Activated CD8-positive, alpha-beta memory T cell treated with anti-CD3 and anti-CD28 coated beads, Interleukin-2, amount 50 U/mL, for 1 hour (primary cell): ENCODE results near the gene STX10.
"Not testable (repeated sequence)": the region's sequence is repeated elsewhere in the genome, so short reads cannot be mapped to it uniquely, and the experiment has no call there.

Source experiments
- DNase-seq: peaks from one replicate; pipeline ENCODE4 v3.0.0-alpha.2; 2020; ENCODE audit errors: extremely low read depth

Gene STX10

DNA sequence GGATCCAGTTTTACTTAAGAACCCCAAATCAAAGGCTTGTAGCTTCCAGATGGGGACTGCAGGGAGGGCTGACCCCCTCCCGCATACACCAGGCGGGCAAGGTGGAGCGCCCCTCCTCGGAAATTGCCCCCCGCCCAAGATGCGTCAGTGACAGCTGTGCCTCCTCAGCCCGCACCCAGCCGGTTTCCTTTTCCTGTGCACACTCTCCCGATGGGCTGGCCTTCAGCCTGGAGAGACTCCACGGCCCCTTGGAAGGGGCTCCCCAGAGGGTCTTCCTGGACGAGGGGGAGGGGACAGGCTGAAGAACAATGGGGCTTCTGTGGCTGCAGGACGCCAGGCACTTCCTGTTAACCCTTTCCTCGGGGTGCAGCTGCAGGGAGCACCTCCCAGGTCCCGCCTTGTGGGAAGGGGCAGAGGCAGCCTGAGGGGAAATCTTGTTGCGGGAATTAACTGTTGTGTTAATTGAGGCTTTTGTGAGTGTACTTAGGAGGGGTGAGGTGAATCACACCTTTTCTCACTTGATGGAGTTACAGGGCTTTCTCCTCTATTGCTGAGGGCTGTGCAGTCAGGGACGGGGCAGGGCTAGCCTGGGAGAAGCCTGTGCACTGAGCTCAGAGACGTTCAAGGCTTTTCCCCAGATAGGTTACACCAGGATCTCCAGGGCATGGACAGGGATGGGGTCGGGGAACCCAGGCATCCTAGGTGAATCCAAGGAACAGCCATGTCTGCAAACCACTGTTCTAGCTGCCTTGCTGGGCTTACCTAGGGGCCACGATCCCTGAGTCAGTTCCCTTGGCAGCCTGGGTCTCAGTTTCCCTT is 14.4 kb upstream of the STX10 start:
- no peak for DNase-seq

DNA sequence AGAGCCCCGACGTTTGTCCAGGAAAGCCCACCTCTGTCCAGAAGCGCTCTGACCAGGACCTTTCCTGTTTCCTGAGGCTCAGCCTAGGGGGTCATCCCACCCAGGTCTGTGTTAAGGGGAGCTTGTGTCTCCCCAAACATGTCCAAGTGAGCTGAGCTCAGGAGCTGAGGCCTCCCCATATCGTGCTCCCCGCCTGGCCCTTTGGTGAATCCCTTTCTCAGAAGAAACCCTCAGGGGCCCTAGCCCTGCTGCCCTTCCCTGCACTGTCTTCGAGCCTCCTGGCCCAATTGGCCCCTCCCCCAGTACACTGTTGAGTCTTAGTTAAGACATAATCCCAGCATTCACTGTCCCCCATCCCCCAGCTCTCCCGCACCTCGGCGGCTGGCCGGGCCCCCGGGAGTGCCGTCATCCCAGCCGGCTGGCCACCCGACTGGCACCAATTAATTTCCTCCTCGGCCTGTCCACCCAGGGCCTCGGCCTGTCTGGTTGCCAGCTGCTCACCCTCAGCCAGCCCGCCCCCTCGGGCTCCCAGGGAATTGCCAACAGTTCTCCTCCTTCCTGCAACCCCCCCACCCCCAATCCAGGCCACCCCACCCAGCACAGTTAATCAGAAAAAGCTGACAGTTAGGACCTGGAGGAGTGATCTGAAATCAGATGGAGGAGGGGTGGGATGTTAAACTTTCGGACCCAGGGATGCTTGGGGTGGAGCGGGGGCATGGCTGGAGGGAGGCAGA is 13.6 kb upstream of the STX10 start:
- no peak for DNase-seq

DNA sequence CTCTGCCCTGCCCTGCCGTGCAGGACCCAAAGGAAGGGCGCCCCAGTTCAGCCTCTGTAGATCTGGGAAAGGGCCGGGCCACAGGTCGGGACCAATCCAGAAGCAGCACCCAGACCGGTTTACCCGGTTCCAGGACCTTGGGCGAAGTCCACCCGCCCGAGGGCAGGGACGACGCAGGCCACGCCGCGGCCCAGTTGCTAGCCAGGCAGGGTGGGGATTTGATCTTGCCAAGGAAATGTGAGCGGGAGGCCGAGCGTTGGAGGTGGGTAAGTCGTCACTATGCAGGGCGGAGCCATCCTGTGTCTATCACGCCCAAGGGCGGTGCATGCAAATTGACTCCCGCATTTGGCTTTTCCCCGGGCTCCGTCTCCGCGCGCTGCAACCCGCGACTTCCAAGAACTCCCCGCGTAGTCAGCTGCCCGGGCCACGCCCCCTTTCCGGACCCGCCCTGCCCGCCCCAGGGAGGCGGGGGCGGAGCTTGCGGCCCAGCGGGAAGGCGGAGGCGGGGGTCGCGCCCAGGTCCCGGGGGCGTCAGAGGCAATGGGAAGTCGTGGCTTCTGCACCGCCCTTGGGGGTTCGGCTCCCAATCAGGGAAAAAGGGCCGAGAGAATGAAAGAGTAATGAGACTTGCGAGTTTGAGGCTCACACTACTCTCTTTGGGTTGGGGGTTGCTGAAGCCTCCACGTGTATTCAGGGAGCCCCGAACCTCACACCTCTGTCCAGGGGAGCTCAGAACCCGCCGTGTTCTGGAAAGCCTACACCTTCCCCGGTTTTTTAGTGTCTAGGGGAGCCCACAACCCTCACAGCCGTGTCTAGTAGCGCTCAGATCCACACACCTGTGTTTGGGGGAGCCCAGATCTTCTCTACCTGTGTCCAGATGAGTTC is 12.8 kb upstream of the STX10 start:
- DNase-seq = peak; percentile 65

DNA sequence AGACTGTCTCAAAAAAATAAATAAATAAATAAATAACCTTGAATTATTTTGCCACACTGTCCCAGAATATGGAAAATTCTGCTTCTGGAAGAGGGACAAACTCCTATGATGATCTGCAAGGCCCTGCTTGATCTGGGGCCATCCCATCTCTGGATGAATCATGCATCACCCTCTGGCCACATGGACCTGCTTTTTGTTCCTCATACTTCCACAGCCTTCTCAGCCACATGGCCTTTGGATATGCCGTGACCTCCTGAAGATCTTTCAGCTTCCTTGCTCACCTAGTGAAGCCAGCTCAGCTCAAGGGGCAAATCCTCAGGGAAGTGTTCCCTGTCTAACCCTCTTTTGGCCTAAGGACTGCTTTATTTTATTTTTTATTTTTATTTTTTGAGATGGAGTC is 10.4 kb upstream of the STX10 start:
- no peak for DNase-seq

GRCh38 chr19:13159713-13160112 is 9.5 kb upstream of the STX10 start:
- DNase-seq = no peak

DNA sequence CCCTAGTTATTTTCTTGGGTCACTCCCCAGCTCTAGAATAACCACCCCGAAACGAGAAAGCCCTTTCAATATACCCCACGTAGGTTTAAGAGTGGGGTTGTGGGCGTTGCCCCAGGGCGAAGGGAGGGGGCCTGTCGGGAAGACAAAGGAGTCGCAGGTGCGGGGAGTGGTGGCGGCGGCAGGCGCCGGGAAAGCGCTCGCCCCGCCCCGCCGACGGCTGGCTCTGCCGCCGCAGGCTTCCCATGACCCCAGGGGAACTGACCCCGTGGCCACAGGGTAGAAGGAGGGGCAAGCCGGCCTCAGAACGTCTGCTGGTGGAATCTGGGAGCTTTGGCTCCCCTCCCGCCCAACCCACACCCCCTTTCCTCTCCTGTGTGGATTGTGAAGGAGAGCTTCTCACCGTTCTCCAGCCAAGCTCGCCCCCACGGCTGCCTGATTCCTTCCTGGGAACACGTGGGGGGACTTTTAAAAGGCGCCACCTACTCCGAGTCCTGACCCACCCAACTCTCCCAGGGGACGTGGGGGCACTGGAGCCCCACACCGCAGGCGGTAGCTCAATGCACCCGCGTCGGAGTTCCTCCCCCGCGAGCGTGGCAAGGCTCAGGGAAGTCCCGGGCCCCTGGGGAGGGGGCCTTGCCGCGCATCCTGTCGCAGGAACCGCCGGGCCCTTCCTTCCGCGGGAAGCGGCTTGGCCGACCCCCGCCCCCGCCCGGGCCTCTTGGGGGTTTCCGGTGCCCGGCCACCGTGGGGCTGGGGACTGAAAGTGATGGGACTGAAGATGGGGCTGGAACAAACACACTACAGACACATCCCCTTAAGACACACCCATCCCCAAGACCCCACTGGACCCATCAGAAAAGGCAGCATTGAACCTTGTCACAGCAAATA is 5.5 kb upstream of the STX10 start:
- no peak for DNase-seq

DNA sequence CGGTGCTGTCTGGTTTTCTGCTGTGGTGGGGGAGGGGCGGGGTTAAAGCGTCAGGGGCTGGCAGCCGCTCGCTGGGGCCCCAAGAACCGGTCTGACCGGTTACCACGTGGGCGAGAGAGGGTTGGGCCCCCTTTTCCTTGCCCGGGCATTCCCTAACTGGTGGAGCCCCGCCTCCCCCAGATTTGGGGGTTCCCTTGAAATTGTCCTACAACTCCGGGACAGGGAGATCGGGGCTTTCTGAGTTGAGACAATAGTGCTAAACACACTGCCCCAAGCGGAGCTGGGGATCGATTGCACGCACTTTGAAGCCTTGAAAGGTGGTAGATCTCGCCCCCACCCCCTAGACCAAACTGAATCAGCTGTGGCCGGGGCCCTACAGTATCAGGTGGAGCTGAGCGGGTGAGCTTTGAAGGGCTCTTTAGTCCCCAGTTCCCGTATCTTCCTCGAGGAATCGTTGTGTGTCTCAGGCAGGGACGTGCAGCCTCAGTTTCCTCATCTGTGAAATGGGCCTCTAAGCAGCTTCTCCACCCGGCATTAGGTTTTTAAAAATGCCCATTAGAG is 4.8 kb upstream of the STX10 start:
- DNase-seq = peak; percentile 70

- DNase-seq = no peak
These were observed 4.1 kb upstream of the STX10 start for GRCh38 chr19:13154241-13154778.

- DNase-seq = no peak
These were observed 3.5 kb upstream of the STX10 start for GRCh38 chr19:13153569-13154240.

DNA sequence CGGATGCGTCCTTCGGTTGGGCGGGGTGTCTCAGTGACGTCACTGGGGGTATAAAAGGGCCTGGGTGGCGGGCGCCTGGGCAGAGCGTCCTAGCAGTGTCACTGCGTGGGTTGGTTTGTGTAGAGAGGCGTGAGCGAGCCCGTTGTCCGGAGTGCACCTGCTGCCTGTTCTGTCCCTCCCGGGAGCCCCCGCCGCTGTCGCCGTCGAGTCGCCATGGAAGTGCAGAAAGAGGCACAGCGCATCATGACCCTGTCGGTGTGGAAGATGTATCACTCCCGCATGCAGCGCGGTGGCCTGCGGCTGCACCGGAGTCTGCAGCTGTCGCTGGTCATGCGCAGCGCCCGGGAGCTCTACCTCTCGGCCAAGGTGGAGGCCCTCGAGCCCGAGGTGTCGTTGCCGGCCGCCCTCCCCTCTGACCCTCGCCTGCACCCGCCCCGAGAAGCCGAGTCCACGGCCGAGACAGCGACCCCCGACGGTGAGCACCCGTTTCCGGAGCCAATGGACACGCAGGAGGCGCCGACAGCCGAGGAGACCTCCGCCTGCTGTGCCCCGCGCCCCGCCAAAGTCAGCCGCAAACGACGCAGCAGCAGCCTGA is 2.9 kb upstream of the STX10 start:
- peak; percentile 98 for DNase-seq

DNA sequence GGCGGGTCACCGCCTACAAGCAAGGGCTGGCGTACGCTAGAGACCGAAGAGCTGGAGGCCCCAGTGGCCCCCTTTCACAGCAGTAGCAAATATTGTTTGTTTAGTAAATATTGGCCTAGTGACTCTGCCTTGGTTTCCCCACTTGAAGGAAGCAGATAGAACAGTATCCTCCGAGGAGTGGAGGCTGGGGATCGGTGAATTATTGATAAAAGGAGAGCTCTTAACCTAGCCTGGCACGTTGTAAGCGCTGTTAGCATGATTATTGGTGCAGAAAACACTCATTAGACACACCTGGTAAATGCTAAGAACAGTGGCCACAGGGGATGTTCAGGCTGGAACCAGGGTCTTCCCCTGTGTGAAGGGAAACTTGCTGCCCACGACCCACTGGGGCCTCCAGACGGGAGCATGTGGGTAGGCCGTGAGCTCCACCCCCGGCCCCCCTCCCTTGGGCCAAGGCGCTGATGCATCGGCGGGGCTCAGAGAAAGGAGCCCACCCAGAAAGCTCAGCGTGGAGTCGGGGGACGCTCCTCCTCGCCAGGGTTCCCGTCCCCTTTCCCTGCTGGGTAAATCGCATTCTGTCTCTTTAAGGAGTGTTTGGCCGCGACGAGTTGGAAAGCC is 2.3 kb upstream of the STX10 start:
- no peak for DNase-seq

- DNase-seq = peak; percentile 89
These were observed 1.6 kb upstream of the STX10 start for GRCh38 chr19:13151605-13152355.

DNA sequence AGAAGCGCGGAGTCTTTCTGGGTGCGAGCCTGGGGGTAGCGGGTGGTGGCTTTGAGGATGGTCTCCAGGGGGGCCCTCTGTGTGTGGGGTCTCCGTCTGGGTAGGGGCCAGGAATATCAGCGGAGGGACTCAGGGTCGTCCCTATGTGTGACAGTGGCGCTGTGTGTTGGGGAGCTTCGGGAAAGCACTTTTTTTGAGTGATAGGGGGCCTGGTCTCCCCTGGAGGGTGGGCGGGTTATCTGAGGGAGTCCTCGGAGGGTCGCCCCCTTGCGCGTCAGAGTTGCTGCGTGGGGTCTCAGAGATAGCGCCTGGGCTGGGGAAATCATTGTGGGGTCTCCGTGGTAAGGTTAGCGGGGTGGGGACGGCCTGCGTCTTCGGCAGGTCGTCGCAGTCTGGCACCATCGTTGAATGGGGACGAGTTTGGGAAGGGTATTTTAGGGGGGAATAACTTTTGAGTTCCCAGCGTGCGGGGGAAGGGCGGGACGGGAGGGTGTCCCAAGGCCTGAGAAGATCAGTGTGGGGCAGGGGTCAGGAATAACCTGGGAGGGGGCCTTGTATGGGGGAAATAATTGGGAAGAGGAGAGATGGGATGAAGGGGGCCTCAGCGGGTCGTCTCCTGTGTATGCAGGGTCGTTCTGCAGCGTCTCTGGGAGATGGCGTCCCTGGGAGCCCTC is 893 bp upstream of the STX10 start:
- DNase-seq = no peak

GRCh38 chr19:13149628-13150186 is 468 bp downstream of the STX10 start:
- DNase-seq = no peak

DNA sequence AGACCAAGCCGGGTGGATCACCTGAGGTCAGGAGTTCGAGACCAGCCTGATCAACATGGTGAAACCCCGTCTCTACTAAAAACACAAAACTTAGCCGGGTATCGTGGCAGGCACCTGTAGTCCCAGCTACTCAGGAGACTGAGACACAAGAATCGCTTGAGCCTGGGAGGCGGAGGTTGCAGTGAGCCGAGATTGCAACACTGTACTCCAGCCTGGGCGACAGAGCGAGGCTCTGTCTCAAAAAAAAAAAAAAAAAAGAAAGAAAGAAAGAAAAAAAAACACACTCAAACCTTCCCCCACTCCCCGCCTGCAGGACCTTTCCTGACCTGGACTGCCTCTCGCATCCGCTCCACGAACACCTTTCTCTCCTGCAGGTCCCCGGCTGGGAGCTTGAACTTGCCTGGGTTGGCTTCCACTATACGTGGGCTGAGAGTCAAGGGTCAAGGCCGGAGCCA is 975 bp downstream of the STX10 start:
- DNase-seq = not testable (repeated sequence)

DNA sequence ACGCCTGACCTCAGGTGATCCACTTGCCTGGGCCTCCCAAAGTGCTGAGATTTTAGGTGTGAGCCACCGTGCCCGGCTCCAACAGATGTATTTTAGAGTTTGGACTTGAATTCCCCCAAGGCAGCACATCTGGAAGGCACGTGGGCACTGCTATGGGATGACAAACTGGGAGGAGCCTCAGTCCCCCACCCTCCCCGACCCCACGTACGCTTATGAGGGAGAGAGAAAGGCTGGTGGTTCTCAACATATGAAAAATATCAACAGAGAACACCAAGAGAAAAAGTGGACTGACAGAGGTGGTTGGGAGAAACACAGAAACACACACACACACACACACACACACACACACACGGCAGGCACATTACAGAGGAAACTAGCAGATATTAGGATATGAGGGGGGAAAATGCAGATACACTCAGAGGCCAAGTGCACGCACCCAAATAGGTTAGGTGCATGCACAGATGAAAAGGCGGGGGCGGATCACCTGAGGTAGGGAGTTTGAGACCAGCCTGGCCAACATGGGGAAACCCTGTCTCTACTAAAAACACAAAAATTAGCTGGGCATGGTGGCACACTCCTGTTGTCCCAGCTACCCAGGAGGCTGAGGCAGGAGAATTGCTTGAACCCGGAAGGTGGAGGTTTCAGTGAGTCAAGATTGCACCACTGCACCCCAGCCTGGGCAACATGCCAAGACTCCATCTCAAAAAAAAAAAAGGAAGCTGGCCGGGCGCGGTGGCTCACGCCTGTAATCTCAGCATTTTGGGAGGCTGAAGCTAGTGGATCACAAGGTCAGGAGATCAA is 3.2 kb downstream of the STX10 start:
- no peak for DNase-seq
